KG1 (cell line): ENCODE results near the gene ZNF227.
A peak's percentile ranks its signal among the peaks of the same experiment; 100 is the strongest.
"Not testable (repeated sequence)": the region's sequence is repeated elsewhere in the genome, so short reads cannot be mapped to it uniquely, and the experiment has no call there.

ENCODE experiments used
- DNase-seq: peaks from one replicate; lab custom pipeline; 2025; lab: John Stamatoyannopoulos, UW

The ZNF227 gene

DNA sequence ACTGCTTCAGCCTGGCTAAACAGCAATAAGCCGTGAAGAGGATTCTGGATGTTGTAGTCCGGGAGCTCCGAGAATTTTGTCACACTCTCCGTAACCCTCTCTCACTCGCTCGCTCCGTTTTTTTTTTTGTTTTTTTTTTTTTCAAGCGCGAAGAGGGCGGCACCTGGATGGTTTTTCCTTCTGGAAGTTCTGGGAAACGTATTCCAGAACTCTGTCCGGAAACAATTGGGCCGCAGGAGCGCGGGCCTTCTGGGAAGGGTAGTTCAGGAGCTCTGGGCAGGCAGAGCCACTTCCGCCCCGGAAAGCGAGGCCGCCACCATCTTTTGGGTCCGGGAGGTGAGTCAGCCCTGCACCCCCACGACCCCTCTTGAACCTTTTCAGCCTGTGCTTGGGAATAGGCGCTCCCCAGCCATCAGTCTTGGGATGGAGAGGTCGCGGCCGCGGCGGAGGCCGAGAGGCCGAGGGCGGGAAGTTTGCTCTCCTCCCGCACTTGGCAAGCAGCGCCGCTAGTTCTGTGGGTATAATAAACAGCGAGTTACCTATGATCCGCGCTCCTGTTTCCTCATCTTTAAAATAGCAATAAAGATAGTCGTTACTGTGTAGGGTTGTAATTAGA is at the start of gene ZNF227:
Gene ZNF227 (plus strand): TSS at position 283 of the 616 bp plus-strand sequence. CDS start 5,261 bp downstream, outside the sequence.
- DNase-seq: peak; percentile 78

DNA sequence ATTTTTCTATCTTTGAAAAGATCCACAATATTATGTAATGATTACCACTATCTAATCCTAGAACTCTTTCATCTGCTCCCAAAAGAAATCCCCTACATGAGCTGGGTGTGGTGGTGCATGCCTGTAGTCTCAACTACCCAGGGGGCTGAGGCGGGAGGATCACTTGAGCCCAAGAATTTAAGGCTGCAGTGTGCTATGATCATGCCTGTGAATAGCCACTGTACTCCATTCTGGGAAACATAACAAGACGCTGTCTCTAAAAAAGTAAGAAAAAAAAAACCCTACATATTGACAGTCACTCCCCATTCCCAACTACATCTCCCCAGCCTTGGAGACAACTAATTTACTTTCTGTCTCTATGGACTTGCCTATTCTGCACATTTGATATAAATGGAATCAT is 48.5 kb upstream of the ZNF227 start:
- no peak for DNase-seq

DNA sequence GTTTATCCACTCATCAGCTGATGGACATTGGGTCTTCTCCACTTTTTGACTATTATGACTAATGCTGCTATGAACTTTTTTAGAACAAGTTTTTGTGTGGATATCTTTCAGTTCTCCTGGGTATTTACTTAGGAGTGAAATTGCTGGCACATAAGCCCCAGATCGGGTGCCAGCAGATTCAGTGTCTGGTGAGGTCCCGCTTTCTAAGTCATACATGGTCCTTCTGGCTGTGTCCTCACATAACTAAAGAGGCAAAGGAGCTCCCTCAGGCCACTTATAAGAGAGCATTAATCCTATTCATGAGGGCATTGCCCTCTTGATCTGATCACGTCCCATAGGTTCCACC is 48.0 kb upstream of the ZNF227 start:
- no peak for DNase-seq

DNA sequence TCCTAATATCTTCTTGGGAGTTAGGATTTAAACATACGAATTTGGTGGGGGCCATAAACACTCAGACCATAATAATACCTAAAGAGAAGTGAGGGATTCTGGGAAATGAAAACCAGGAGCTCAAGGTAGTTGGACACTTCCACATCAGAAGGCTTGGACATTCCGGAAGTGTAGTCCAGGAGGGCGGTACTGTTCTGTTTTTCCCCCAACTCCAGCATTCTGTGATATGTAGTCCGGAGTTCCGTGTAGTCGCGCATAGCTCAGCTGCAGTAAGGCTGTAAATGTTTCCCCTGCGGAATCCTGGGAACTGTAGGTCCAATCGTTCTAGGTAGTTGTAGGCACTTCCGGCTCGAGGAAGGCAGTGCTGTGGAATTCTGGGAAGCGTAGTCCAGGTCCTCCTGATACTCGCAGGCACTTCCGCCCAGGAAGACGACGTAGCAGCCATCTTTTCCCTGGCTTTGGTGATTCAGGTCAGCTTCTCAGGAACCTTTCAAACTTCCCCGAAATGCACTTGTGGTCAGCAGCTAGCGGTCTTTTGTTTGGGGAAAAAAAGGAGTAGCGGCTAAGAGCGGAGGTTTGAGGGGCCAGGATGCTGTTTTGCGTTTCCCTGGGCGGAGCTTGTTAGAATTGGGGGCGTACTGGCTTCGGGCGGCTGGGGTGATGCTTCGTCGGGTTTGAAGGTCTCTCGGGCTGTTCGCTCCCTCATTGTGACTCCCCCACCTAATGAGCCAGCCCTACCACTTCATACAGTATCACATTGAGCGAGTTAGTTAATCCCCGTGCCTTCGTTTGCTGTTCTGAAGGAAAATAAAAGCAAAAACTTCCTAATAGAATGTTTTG is 47.4 kb upstream of the ZNF227 start, which contains the start of gene ZNF226:
Gene ZNF226 (plus strand): TSS at position 428 of the 840 bp plus-strand sequence. CDS start 4,981 bp downstream, outside the sequence.
- DNase-seq: peak; percentile 94

DNA sequence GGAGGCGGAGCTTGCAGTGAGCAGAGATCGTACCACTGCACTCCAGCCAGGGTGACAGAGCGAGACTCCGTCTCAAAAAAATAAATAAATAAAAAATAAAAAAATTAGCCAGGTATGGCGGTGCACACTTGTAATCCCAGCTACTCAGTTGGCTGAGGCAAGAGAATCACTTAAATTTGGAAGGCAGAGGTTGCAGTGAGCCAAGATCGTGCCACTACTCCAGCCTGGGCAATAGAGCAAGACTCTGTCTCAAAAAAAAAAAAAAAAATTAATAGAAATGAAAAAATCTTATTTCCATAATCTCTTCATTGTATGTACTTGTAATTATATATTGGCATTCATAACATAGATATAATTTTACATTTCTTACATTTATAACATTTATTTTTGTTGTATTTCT is 41.7 kb upstream of the ZNF227 start:
- DNase-seq: not testable (repeated sequence)

DNA sequence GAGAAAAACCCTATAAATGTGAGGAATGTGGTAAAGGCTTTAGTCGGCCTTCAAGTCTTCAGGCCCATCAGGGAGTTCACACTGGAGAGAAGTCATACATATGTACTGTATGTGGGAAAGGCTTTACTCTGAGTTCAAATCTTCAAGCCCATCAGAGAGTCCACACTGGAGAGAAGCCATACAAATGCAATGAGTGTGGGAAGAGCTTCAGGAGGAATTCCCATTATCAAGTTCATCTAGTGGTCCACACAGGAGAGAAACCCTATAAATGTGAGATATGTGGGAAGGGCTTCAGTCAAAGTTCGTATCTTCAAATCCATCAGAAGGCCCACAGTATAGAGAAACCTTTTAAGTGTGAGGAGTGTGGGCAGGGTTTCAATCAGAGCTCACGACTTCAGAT is 35.7 kb upstream of the ZNF227 start:
- DNase-seq: no peak

DNA sequence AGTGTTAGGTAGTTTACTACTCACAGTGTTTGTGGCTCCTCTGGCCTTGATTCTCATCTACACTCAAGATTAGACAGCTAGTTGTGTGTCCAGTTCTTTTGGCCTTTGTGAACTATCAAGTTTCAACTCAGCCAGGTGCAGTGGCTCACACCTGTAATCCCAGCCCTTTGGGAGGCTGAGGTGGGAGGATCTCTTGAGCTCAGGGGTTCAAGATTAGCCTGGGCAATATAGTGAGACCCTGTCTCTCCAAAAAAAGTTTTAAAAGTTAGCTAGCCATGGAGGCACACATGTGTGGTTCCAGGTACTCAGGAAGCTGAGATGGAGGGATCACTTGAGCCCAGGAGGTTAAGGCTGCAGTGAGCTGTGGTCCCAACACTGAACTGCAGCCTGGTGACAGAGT is 31.4 kb upstream of the ZNF227 start:
- no peak for DNase-seq

DNA sequence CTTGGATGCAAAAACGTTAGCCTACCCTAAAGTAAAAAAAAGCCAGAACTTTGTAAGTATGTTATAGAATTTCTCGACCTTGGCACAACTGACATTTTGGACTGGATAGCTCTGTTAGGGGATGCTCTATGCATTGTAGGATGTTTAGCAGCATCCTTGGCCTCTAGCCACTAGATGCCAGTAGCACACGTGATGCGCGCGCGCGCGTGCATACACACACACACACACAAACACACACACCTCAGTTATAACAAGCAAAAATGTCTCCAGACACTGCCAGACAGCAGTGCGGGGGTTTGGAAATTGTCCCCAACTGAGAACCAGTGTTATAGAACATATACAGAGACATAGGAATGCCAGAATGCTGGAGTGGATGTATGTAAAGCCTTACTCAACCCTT is 30.2 kb upstream of the ZNF227 start:
- DNase-seq: no peak

DNA sequence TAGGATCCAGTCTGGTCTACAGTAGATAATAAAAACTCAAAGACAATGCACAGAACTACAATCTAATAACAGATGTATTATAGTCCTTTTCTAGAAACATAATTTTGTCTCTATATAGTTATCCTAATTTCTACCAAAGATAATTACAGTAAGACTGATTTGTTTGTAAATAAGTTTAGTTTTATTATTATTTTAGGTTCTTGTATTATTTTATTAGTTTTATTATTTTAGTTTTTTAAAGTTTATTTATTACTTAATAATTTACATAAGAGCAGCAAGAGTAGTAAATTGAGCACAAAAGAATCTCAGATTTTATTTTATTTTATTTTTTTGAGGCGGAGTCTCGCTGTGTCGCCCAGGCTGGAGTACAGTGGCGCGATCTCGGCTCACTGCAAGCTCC is 22.3 kb upstream of the ZNF227 start:
- no peak for DNase-seq

DNA sequence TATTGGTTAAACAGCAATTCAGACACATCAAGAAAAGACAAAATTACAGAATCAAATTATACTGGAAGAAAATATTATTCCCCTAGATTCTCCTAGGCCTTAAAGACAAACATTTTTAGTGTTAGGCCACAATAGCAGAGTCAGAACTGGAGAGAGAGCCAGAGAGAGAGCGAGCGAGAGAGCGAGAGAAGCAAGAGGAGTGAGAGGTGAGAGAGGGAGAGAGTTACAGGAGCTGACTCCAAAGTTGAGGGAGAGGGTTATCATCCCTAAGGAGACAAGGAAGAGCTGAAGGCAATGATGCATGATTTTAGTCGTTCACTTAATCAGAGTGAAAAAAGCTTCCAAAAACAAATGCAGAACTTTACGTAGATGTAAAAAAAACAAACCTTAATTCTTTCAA is 20.2 kb upstream of the ZNF227 start:
- no peak for DNase-seq

DNA sequence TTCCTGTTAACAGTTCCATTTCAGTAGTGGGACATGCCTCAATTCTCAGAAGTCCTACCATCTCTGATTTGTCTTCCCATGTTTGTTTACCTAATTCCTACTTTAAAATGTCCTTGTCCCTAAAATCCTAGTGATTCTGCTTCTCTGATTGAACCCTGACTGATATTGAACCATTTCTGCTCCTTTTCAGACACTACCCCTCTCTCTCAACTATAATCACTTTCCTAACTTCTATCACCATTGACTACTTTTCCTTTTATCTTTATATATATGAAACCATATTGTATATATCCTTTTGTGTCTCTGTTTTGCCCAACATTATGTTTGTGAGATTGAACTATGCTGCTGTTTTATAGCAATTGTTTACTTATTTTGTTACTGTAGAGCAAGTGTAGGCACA is 15.6 kb upstream of the ZNF227 start:
- DNase-seq: no peak

DNA sequence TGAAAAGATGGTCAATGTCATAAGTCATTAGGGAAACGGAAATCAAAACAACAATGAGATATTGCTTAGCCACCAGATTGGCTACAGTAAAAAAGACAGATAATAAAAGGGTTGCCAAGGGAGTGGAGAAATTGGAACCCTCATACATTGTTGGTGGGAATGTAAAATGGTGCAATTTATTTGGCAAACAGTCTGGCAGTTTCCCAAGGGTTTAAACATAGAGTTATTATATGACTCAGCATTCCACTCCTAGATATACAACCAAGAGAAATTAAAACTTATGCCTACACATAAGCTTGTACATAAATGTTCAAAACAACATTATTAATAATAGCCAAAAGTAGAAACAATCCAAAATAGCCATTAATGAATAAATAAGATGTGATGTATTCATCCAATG is 9.9 kb upstream of the ZNF227 start:
- no peak for DNase-seq

DNA sequence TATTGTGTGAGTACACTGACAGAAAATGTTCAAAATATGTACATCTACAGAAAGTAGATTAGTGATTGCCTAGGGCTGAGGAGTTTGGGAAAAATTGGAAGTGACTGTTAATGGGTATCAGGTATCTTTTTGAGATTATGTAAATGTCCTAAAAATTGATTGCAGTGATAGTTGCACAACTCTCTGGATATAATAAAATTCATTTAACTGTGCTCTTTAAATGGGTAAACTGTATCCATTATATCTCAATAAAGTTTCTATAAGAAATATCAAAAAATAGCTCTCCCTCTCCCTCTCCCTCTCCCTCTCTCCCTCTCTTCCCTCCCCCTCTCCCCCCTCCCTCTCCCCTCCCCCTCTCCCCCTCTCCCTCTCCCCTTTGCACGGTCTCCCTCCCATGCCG is 9.4 kb upstream of the ZNF227 start:
- DNase-seq: no peak

DNA sequence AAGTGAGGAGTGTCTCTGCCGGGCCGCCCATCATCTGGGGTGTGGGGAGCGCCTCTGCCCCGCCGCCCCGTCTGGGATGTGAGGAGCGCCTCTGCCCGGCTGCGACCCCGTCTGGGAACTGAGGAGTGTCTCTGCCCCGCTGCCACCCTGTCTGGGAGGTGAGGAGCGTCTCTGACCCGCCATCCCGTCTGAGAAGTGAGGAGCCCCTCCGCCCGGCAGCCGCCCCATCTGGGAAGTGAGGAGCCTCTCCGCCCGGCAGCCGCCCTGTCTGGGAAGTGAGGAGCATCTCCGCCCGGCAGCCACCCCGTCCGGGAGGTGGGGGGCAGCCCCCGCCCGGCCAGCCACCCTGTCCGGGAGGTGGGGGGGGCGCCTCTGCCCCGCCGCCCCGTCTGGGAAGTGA is 8.5 kb upstream of the ZNF227 start:
- DNase-seq: not testable (repeated sequence)

DNA sequence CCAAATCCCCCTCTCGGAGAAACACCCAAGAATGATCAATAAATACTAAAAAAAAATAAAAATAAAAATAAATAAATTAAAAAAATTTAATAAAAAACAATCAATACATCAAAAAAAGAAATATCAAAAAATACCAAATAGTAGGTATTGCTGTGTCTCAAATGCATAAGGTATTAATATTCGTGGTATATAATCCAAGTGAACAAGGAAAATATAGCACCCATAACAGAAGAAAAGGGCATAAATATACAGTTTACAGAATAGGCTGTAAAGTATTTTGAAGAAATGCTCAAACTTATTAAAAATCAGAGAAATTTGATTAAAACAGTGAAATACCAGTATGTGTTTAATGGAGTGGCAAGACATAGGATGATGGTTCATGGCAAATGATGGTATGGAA is 7.6 kb upstream of the ZNF227 start:
- no peak for DNase-seq

DNA sequence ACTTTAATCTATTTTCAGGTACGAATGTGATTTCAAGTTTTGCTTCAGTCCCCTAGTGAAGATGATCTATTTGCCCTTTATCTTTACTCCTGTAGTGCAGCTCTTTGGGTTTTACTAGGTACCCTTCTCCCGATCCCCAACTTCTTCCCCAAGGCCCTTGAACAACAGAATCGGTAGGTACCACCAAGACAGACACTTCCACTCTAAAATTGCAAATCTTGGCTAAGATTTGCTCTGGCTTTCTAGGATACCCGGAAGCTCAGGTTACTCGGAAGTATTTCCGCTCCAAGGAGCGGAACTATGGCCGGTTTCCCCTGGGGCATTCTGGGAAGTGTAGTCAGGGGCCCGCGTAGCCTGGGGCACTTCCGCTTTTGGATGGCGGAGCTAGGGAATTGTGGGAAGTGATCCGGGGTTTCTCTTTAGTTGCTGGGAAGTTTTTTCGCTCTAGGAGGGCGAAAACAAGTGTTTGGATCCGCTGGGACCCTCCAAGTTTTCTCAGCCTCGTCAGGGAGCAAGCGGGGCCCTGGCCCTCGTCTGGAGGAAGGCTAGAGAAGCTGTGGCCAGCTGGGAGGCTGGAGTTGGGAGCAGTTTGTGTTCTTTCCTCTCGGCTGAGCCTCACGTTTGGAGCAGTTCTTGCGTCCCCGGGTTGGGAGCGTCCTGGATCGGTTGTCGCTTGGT is 5.1 kb upstream of the ZNF227 start:
- peak; percentile 82 for DNase-seq

DNA sequence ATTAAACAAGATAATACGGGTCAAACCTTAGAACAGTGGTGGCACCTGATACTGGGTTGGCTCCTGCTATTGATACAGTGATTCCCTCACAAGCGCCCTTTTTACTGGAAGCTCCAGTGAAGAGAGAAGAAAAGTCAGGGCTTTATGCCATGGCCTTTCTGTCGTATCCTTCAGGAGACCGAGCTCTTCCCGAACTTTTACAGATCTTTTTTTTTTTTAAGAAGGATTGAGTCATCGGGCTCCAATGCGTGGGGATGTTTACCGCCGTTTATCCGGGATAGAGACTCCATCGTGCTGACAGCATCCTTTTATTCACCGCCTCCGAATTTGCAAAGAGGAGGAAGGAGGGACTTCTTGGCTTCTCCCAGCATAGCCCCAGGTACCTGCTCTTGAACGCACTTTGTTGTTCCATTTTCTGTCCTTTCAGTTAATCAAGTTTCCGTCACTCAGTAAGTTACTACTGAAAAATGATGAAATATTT is 574 bp downstream of the ZNF227 start:
- DNase-seq: no peak

DNA sequence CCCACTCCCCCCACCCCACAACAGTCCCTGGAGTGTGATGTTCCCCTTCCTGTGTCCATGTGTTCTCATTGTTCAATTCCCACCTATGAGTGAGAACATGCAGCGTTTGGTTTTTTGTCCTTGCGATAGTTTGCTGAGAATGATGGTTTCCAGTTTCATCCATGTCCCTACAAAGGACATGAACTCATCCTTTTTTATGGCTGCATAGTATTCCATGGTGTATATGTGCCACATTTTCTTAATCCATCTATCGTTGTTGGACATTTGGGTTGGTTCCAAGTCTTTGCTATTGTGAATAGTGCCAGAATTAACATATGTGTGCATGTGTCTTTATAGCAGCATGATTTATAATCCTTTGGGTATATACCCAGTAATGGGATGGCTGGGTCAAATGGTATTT is 7.6 kb downstream of the ZNF227 start:
- DNase-seq: not testable (repeated sequence)

DNA sequence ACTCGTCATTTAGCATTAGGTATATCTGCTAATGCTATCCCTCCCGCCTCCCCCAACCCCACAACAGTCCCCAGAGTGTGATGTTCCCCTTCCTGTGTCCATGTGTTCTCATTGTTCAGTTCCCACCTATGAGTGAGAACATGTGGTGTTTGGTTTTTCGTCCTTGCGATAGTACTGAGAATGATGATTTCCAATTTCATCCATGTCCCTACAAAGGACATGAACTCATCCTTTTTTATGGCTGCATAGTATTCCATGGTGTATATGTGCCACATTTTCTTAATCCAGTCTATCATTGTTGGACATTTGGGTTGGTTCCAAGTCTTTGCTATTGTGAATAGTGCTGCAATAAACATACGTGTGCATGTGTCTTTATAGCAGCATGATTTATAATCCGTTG is 8.4 kb downstream of the ZNF227 start:
- not testable (repeated sequence) for DNase-seq

DNA sequence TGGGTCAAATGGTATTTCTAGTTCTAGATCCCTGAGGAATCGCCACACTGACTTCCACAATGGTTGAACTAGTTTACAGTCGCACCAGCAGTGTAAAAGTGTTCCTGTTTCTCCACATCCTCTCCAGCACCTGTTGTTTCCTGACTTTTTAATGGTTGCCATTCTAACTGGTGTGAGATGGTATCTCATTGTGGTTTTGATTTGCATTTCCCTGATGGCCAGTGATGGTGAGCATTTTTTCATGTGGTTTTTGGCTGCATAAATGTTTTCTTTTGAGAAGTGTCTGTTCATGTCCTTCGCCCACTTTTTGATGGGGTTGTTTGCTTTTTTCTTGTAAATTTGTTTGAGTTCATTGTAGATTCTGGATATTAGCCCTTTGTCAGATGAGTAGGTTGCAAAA is 9.0 kb downstream of the ZNF227 start:
- DNase-seq: not testable (repeated sequence)

DNA sequence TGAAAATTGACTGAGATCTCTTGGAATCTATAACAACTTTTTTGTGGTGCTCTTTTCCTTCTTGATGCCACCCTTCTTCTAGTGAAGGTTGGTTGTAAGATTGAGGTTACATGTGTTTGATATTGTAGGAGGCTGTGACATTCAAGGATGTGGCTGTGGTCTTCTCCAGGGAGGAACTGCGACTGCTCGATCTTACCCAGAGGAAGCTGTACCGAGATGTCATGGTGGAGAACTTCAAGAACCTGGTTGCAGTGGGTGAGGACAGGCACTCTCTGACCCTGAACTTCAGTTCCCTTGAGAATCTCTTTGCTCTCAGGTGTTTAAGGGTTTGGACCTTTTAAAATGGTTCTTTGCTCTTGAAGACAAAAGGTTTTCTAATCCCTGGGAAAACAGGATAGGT is 16.0 kb downstream of the ZNF227 start:
- no peak for DNase-seq

DNA sequence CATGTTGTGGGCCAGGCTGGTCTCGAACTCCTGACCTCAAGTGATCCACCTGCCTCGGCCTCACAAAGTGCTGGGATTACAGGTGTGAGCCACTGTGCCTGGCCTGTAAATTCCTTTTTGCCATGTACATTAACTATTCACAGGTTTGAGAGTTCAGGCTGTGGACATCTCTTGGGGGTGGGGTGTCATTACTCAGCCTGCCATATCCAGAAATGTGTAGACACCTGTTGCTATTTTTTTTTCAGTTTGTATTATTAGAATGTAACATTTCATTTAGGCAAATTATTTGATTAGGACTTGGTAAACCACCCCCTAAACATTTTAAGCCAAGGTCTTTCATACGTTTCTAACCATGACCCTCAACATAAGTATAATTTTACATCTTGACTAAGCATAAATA is 20.5 kb downstream of the ZNF227 start:
- DNase-seq: no peak

DNA sequence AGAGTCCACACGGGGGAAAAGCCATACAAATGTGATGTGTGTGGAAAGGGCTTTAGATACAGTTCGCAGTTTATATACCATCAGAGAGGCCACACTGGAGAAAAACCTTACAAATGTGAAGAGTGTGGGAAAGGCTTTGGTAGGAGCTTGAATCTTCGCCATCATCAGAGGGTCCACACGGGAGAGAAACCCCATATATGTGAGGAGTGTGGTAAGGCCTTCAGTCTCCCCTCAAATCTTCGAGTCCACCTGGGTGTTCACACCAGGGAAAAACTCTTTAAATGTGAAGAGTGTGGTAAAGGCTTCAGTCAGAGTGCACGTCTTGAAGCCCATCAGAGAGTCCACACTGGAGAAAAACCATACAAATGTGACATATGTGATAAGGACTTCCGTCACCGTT is 24.1 kb downstream of the ZNF227 start:
- no peak for DNase-seq
